Measurements from ENCODE around the gene EXOG.

- TF ChIP-seq EZH2 (IDR thresholded peaks at IDR 0.05; ENCODE audit: low read length) (no peak), CTCF (optimal IDR thresholded peaks at IDR 0.05 in 1 of 3, IDR thresholded peaks at IDR 0.05 in 1 of 3, conservative IDR thresholded peaks at IDR 0.05 in 1 of 3; ENCODE audit: extremely low read depth in 1 of 3, insufficient read depth in 2 of 3, low read length in 3 of 3) (peak in 1 of 3 experiments; percentile 40)
These were observed 32.3 kb downstream of the EXOG start for GRCh38 chr3:38528457-38528856.
